OCI-LY7 (cell line): ENCODE results near the gene CAP2. TPM values are rescaled to one million over a fixed set of nuclear protein-coding genes. Genes with fewer than 3 reads are reported as not detected.

ENCODE experiments used
- BruUV-seq: library from RNA; stranded (reverse); fragments of 400-500 nt; replicated peaks from 2 replicates; lab custom pipeline; 2021; lab: Mats Ljungman, UMichigan
- CTCF ChIA-PET: fragments of 300-600 bp; sonication (Branson Sonifier 250); formaldehyde crosslinking; loops from one replicate; lab custom pipeline; 2022; ENCODE audit warnings: antibody characterized with exemption; ENCODE audit not compliant: unreplicated experiment; lab: Charles Lee
- POLR2A ChIA-PET: fragments of 300-600 bp; sonication (Branson Sonifier 250); formaldehyde crosslinking; loops from one replicate; lab custom pipeline; 2022; ENCODE audit warnings: antibody characterized with exemption; lab: Charles Lee
- DNase-seq: peaks from one replicate; pipeline ENCODE4 v3.0.0-alpha.2; 2015; ENCODE audit warnings: low spot score
- H2AFZ ChIP-seq: fragments of 200-600 bp; sonication (generic), shearing (Covaris generic); 2 replicates; pipeline ENCODE4 v1.6.1; 2014; ENCODE audit warnings: mild to moderate bottlenecking, antibody characterized with exemption, low read length, moderate library complexity
- H3K27ac ChIP-seq: fragments of 200-600 bp; sonication (generic); 2 replicates; pipeline ENCODE4 v1.5.1; 2014; ENCODE audit warnings: mixed run types, low read depth, mild to moderate bottlenecking, moderate library complexity, low read length, inconsistent platforms; ENCODE audit not compliant: poor library complexity, severe bottlenecking
- H3K36me3 ChIP-seq: fragments of 200-600 bp; sonication (generic); 2 replicates; pipeline ENCODE4 v1.6.1; 2014; ENCODE audit warnings: mild to moderate bottlenecking, antibody characterized with exemption, low read length, moderate library complexity, mixed read lengths; ENCODE audit not compliant: insufficient read depth
- H3K4me1 ChIP-seq: fragments of 200-600 bp; sonication (generic); 2 replicates; pipeline ENCODE4 v1.5.1; 2014; ENCODE audit warnings: mild to moderate bottlenecking, low read length; ENCODE audit not compliant: insufficient read depth, poor library complexity, severe bottlenecking
- H3K4me2 ChIP-seq: fragments of 200-600 bp; sonication (generic); 2 replicates; pipeline ENCODE4 v1.6.1; 2014; ENCODE audit warnings: mild to moderate bottlenecking, low read length
- H3K4me3 ChIP-seq: fragments of 200-600 bp; sonication (generic); 2 replicates; pipeline ENCODE4 v1.5.1; 2014; ENCODE audit warnings: mild to moderate bottlenecking, low read depth, low read length; ENCODE audit not compliant: poor library complexity, severe bottlenecking
- H3K79me2 ChIP-seq: fragments of 200-600 bp; sonication (generic); 2 replicates; pipeline ENCODE4 v1.6.1; 2016; ENCODE audit warnings: low read depth, mild to moderate bottlenecking, low read length, moderate library complexity, mixed read lengths; ENCODE audit not compliant: insufficient read depth
- H3K9me2 ChIP-seq: fragments of 200-600 bp; sonication (generic); 2 replicates; pipeline ENCODE4 v1.6.1; 2016; ENCODE audit warnings: mild to moderate bottlenecking, low read length, mixed read lengths; ENCODE audit not compliant: insufficient read depth
- H3K9me3 ChIP-seq: fragments of 200-600 bp; sonication (generic); 2 replicates; pipeline ENCODE4 v1.6.1; 2014; ENCODE audit warnings: mild to moderate bottlenecking, mixed run types, low read length, mixed read lengths
- H4K20me1 ChIP-seq: fragments of 200-600 bp; sonication (generic); 2 replicates; pipeline ENCODE4 v1.6.1; 2014; ENCODE audit warnings: mild to moderate bottlenecking, antibody characterized with exemption, low read length, moderate library complexity, mixed read lengths; ENCODE audit not compliant: insufficient read depth
- EZH2phosphoT487 ChIP-seq: fragments of 200-600 bp; sonication (generic); IDR thresholded peaks from 2 replicates; pipeline ENCODE4 v1.6.1; 2018; ENCODE audit warnings: low read depth, borderline replicate concordance, mild to moderate bottlenecking, mixed run types, antibody characterized with exemption, low read length, moderate library complexity, mixed read lengths
- intact Hi-C: fragments of 100-400 bp; cut with micrococcal nuclease; formaldehyde crosslinking; loops from one replicate; pipeline ENCODE4 v1.10.0; 2022; ENCODE audit not compliant: unreplicated experiment
- total RNA-seq, 2 experiments: library from RNA; depleted of rRNA in 1 of 2; stranded (reverse); fragments of >200 nt in 1 of 2; shearing (Covaris generic) in 1 of 2; gene quantifications; 2 replicates each; pipeline ENCODE4 v1.2.3, GENCODE V29; 2014 to 2022
- TF ChIP-seq, protein P1 (sequence below): fragments of 200-600 bp; sonication (generic); conservative IDR thresholded peaks from 2 replicates; pipeline ENCODE4 v1.5.1; 2014; ENCODE audit warnings: mild to moderate bottlenecking, antibody characterized with exemption, low read length, moderate library complexity, mixed read lengths

Gene CAP2
- total RNA-seq, 2 experiments from 2014 or later = not detected

DNA sequence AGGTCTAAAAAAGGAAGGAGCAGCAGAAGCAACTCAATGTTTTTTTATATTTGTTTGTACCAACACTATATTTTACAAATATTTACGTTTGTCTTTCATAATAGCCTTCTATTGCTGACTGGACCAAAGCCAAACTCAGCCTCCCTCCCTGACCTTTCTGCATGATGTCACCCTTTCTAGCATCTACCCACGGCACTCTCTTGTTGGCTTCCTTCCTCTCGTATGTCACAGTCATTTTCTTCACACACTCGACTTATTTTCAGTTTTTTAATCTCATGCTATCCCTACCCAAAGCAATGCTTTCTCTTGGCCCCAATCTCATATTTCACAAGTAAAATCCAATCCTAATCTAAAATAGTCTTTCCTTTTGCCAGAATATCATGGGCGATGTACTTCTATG is 190.4 kb downstream of the CAP2 start:
- H2AFZ ChIP-seq = peak overlapping the region; percentile 32; the same call in 1 of the 2 replicates
- DNase-seq = no peak

DNA sequence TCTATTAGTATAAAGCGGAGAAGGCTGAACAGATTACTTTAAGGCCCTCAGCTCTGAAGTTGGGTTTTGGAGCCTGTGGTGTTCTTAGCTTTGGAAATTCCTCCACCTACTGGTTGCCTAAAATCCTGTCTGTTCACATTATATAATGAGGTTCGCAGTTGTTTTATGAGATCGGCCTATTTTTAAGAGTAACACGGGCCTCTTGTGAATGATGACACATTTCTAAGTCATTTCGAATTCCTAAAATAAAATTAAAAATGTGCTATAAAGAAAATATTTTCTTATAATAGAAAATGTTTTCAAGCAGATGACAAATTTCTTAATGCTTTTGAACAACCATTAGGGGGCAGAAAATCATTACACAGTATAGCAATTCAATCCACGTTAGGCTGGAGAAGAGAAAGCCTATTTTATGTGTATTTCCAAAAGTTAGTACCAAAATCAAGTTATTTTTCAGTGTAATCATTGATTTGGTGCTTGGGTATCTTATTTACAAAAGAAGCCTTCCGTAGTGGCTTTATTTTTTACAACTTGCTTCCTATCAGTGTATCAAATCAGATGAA is 190.9 kb downstream of the CAP2 start:
- CTCF ChIA-PET = no interaction called here
- H4K20me1 ChIP-seq = no peaks in the 10 kb centered on the region
- H3K79me2 ChIP-seq = no peaks in the 10 kb centered on the region
- BruUV-seq = no TSS peak
- POLR2A ChIA-PET = no interaction called here
- DNase-seq = peak; percentile 62
- H3K4me1 ChIP-seq = peaks cover 3% of the 10 kb centered on the region
- H3K36me3 ChIP-seq = no peaks in the 10 kb centered on the region
- H3K4me3 ChIP-seq = no peak overlapping the region
- no peaks in the 10 kb centered on the region for H3K9me3 ChIP-seq
- intact Hi-C loops = loop anchor here (1.0 to 10.0 kb wide), 3 partner anchors 220 to 920 kb away; no protein-coding TSS in a partner anchor
- TF ChIP-seq EZH2phosphoT487 = no peak
- TF ChIP-seq, protein P1, sequence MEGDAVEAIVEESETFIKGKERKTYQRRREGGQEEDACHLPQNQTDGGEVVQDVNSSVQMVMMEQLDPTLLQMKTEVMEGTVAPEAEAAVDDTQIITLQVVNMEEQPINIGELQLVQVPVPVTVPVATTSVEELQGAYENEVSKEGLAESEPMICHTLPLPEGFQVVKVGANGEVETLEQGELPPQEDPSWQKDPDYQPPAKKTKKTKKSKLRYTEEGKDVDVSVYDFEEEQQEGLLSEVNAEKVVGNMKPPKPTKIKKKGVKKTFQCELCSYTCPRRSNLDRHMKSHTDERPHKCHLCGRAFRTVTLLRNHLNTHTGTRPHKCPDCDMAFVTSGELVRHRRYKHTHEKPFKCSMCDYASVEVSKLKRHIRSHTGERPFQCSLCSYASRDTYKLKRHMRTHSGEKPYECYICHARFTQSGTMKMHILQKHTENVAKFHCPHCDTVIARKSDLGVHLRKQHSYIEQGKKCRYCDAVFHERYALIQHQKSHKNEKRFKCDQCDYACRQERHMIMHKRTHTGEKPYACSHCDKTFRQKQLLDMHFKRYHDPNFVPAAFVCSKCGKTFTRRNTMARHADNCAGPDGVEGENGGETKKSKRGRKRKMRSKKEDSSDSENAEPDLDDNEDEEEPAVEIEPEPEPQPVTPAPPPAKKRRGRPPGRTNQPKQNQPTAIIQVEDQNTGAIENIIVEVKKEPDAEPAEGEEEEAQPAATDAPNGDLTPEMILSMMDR = peak; percentile 100
- peak overlapping the region; percentile 32; the same call in 1 of the 2 replicates for H2AFZ ChIP-seq
- H3K9me2 ChIP-seq = no peaks in the 10 kb centered on the region
- no peak overlapping the region for H3K27ac ChIP-seq
- H3K4me2 ChIP-seq = no peak overlapping the region

More for the DNA sequence above, 190.4 kb downstream of the CAP2 start:
- Histone ChIP-seq H3K9me2 (no peaks in the 10 kb centered on the region), H3K79me2 (no peaks in the 10 kb centered on the region), H3K4me2 (no peak overlapping the region), H3K4me3 (no peak overlapping the region), H3K27ac (no peak overlapping the region), H3K9me3 (no peaks in the 10 kb centered on the region), H4K20me1 (no peaks in the 10 kb centered on the region), H3K36me3 (no peaks in the 10 kb centered on the region), H3K4me1 (peaks cover 3% of the 10 kb centered on the region)
- TF ChIP-seq EZH2phosphoT487 = no peak
- TF ChIP-seq, protein P1 = no peak
- POLR2A ChIA-PET = no interaction called here
- CTCF ChIA-PET = no interaction called here
- no TSS peak for BruUV-seq
- intact Hi-C loops = loop anchor here (1.0 to 10.0 kb wide), 3 partner anchors 220 to 921 kb away; no protein-coding TSS in a partner anchor
